Activated CD4-positive, alpha-beta T cell treated with anti-CD3 and anti-CD28 coated beads, Interleukin-2, amount 10 ng/mL, durations not matched to agents 7 days and 5 days (primary cell): ENCODE results near the gene MAP4K3. TPM values are rescaled to one million over a fixed set of nuclear protein-coding genes. Genes with fewer than 3 reads are reported as not detected.
A peak's percentile ranks its signal among the peaks of the same experiment; 100 is the strongest.

Source experiments
- CTCF ChIA-PET: fragments of 350-600 bp; sonication (Branson Sonifier 250); formaldehyde crosslinking; loops from one replicate; lab custom pipeline; 2021; ENCODE audit warnings: antibody characterized with exemption; lab: Charles Lee
- POLR2A ChIA-PET: fragments of 350-600 bp; sonication (Branson Sonifier 250); formaldehyde crosslinking; loops from one replicate; lab custom pipeline; 2021; ENCODE audit warnings: antibody characterized with exemption; lab: Charles Lee
- DNase-seq: peaks from one replicate; pipeline ENCODE4 v3.0.0-alpha.2; 2020
- H3K27ac Mint-ChIP-seq: one replicate; pipeline ENCODE4 v1.8.0; 2021; ENCODE audit warnings: mild to moderate bottlenecking, moderate library complexity, mixed read lengths
- H3K27me3 Mint-ChIP-seq: one replicate; pipeline ENCODE4 v1.8.0; 2021; ENCODE audit warnings: mixed read lengths
- H3K36me3 Mint-ChIP-seq: one replicate; pipeline ENCODE4 v1.8.0; 2021; ENCODE audit warnings: low read depth, mixed read lengths
- H3K4me1 Mint-ChIP-seq: one replicate; pipeline ENCODE4 v1.8.0; 2021; ENCODE audit warnings: mixed read lengths
- H3K4me3 Mint-ChIP-seq: one replicate; pipeline ENCODE4 v1.8.0; 2021; ENCODE audit warnings: mild to moderate bottlenecking, moderate library complexity, mixed read lengths
- H3K9me3 Mint-ChIP-seq: one replicate; pipeline ENCODE4 v1.8.0; 2021; ENCODE audit warnings: mixed read lengths
- total RNA-seq, 2 experiments: library from RNA; stranded (reverse); gene quantifications; one replicate each; pipeline ENCODE4 v1.2.3, GENCODE V29; 2021

Gene MAP4K3
- total RNA-seq, 2 experiments from 2014 or later = 8.1 to 8.7 TPM

DNA sequence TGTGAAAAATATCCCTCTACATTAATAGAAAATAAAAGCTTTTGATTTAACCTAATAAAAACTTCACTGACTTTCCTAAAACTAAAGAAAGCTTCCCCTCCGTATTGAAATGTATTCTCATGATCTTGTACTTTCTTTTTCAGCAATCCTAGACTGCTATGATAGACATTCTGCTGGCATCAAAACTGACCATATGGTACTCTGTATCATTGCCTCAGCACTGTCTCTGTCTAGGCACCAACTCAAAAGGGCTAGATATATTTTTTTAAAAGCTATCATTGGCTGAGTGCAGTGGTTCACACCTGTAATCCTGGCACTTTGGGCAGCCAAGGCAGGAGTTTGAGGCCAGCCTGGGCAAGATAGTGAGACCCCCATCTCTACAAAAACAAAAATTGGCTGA, 226.2 kb downstream of the MAP4K3 start:
- ChIA-PET CTCF (interaction anchor here (1.5 to 2.8 kb wide), 5 partner anchors 8 to 83 kb away, joined by 3 to 12 read pairs (median 5); no protein-coding TSS in a partner anchor), POLR2A (no interaction called here)
- Mint-ChIP-seq H3K36me3 (peaks cover 39% of the 10 kb centered on the region), H3K9me3 (peaks cover 14% of the 10 kb centered on the region), H3K4me1 (peaks cover 47% of the 10 kb centered on the region), H3K27me3 (no peaks in the 10 kb centered on the region), H3K4me3 (no peak overlapping the region), H3K27ac (no peak overlapping the region)
- no peak for DNase-seq

DNA sequence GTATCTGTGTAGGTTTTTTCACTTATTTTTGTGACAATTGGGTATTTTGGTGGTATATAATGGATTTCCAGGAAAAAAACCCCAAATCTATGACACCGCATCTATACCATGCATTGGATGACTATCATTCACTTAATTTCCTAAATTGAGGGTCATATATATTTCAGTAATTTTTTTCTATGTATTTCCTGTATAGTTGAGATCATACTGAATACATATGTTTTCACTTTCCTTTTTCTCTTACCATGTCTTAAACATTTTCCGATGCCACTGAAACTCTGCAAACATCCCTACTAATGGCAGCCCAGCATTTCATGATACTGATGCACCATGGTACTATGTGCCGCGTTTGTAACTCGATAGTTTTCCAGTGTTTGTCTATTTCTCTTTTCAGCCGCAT, 233.7 kb downstream of the MAP4K3 start:
- Mint-ChIP-seq H3K4me3 (no peak overlapping the region), H3K27ac (peak overlapping the region; percentile 76), H3K27me3 (no peaks in the 10 kb centered on the region), H3K4me1 (peaks cover 34% of the 10 kb centered on the region), H3K9me3 (peaks cover 34% of the 10 kb centered on the region), H3K36me3 (peaks cover 53% of the 10 kb centered on the region)
- CTCF ChIA-PET = interaction anchor here (0.6 to 2.2 kb wide), 6 partner anchors 8 to 47 kb away, joined by 3 to 9 read pairs (median 4); no protein-coding TSS in a partner anchor
- POLR2A ChIA-PET = interaction anchor here (0.6 kb wide), 1 partner anchor 54 kb away, joined by 5 read pairs; no protein-coding TSS in a partner anchor
- no peak for DNase-seq

- H3K4me1 Mint-ChIP-seq = peaks cover 34% of the 10 kb centered on the region
- H3K27ac Mint-ChIP-seq = peak overlapping the region; percentile 76
- no peaks in the 10 kb centered on the region for H3K27me3 Mint-ChIP-seq
- H3K4me3 Mint-ChIP-seq = no peak overlapping the region
- no peak for DNase-seq
- peaks cover 37% of the 10 kb centered on the region for H3K9me3 Mint-ChIP-seq
- peaks cover 55% of the 10 kb centered on the region for H3K36me3 Mint-ChIP-seq
- ChIA-PET CTCF (interaction anchor here (0.6 to 2.2 kb wide), 7 partner anchors 9 to 47 kb away, joined by 3 to 9 read pairs (median 4); no protein-coding TSS in a partner anchor), POLR2A (interaction anchor here (0.6 kb wide), 1 partner anchor 55 kb away, joined by 5 read pairs; no protein-coding TSS in a partner anchor)
Observed at GRCh38 chr2:39202639-39203369, 234.3 kb downstream of the MAP4K3 start.

Other genes starting within 250 kb of the MAP4K3 start
- gene CDKL4, start 193.3 kb downstream of the MAP4K3 start, total RNA-seq = under 1 TPM; 0.32 to 0.50 TPM
- under 1 TPM in 1 of 2 experiments, not detected in 1; 0.32 TPM for gene TMEM178A, start 228.6 kb upstream of the MAP4K3 start, total RNA-seq